ENCODE results near the gene KCNK5. TPM values are rescaled to one million over a fixed set of nuclear protein-coding genes. Genes with fewer than 3 reads are reported as not detected.
A peak's percentile ranks its signal among the peaks of the same experiment; 100 is the strongest.

KCNK5 gene
- total RNA-seq, 1 donor from 2014 or later, result 0.16 TPM

- no peak for DNase-seq
These were observed 58.4 kb downstream of the KCNK5 start for GRCh38 chr6:39170860-39171259.

- DNase-seq, result no peak
These were observed 58.9 kb downstream of the KCNK5 start for GRCh38 chr6:39170389-39170788.

DNA sequence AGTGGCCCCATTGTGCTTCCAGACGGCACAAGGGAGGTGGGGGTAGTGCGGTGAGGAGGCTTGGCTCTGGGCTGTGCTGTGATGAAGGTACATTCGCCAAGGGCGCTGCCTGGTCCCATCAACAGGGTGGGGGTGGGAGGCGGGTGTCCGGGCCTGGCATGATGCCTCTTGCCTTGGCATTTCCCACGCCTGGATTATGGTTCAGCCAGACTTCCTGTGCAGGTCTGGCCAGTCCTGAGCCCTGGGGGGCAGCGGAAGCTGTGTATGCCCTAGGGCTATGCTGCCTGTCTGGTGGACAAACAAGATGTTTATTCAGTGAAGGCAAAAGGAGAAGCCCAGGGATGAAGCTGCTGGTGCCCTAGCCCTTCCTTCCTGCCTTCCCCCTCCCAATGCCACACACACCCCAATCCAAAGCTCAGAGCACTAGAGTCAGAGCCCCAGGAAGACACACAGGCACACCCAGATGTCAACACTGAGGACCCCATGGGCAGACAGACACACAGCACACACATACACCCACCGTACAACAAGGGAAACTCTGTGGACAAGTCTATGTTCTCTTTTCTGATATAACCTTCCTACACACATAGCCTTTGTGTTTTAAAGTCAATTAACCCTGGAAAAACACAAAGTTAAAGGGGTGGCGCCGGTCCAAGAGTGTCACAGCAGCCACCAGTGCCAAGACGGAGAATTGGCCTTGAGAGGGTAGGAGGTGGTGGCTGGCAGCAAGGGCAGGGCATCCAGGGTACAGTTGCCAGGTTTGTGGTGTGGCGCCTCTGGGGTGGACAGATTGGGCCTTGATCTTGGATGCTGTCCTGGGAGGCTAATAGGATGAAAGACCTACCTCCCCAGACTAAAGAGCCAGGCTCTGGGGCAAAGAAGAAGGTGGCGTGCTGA, 59.6 kb downstream of the KCNK5 start:
- DNase-seq, result no peak

- DNase-seq, result no peak
These were observed 61.2 kb downstream of the KCNK5 start for GRCh38 chr6:39167866-39168625.

- no peak for DNase-seq
These were observed 62.0 kb downstream of the KCNK5 start for GRCh38 chr6:39167321-39167720.

DNA sequence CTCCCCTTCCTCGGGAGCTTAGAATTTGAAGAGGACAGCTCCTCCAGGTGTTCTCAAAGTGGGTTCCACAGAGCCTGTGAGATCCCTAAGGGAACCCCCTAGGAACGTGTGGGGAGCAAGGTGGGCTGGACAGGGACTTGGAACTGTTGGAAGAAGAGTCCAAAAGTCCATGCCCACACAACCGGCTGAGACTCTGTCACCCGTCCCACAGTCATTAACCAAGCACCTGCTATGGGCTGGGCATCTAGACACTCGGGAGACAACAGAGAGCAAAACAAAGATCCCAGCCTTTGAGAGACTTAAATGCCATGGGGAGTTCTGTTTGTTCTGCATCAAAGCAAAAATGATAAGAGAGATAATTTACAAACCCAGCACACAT, 62.4 kb downstream of the KCNK5 start:
- DNase-seq, result no peak

DNA sequence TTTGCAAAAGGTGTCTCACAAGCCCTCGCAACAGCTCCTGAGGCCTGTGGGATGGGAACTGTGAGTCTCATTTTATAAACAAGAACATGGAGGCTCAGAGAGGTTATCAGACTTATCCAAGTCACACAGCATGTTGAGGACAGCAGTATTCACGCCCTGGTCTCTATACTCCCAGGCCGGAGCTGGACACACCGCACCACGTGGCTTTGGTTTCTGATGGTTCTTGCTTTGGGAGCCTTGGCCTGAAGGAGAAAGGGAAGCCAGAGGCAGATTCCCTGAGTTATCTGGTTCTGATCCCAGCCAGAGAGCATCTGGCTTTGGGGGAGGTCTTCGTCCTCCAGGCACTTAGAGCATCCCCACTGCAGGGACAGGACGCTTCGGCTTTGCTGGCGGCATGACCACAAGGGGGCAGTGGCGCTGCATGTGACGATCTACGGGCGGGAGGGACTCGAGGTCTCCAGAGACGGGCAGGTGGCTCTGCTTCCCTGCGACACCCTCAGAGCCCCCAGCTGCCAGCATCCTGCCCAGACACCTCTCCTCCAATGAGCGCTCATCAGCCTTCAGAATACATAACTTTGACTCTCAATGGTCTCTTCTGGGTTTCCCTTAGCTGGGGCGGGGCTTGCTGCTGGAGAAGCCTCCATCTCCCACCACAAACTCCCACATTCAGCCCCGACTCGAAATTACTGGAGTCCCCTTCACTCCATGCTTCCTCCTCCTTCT, 62.9 kb downstream of the KCNK5 start:
- peak; percentile 33 for DNase-seq

DNA sequence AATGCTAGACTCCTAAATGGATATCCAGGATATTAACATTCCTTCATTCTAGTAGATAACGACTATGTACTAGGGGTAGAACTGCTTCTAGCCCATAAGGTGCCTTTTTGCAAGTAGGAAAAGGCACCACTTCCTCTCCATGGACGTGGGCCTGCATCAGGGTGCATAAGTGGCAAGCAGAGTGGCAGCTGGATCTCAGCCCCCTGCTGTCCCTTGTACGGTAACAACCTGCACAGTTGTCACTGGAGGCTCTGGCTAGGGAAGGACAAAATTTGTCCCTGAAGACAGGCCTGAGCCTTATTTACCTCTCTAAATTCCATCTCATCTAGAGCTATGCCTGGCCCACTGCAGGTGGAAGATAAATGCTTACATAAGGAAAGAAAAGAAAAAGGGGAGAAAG, 71.8 kb downstream of the KCNK5 start:
- DNase-seq, result no peak

GRCh38 chr6:39156801-39157200, 72.5 kb downstream of the KCNK5 start:
- no peak for DNase-seq

DNA sequence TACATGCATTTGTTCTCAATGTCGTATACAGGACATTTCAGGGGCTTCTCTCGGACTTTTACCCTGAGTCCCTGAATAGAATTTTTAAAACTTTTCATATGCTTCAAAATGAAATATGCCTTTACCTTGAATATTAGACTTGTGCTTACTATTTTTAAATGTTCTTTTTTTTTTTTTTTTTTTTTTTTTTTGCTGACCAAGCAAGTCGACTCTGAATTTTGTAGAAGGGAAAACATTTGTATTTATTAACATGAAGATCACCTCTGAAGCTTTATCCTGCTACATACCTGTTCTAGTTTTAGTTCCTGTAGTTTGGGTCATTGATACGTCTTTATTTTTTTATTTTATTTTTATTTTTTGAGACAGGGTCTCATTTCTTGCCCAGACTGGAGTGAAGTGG, 74.6 kb downstream of the KCNK5 start:
- no peak for DNase-seq

- no peak for DNase-seq
These were observed 75.4 kb downstream of the KCNK5 start for GRCh38 chr6:39153766-39154397.

GRCh38 chr6:39152262-39152661, 77.0 kb downstream of the KCNK5 start:
- no peak for DNase-seq

GRCh38 chr6:39151211-39151610, 78.1 kb downstream of the KCNK5 start:
- DNase-seq, result no peak

GRCh38 chr6:39144481-39145173, 84.6 kb downstream of the KCNK5 start:
- no peak for DNase-seq

DNA sequence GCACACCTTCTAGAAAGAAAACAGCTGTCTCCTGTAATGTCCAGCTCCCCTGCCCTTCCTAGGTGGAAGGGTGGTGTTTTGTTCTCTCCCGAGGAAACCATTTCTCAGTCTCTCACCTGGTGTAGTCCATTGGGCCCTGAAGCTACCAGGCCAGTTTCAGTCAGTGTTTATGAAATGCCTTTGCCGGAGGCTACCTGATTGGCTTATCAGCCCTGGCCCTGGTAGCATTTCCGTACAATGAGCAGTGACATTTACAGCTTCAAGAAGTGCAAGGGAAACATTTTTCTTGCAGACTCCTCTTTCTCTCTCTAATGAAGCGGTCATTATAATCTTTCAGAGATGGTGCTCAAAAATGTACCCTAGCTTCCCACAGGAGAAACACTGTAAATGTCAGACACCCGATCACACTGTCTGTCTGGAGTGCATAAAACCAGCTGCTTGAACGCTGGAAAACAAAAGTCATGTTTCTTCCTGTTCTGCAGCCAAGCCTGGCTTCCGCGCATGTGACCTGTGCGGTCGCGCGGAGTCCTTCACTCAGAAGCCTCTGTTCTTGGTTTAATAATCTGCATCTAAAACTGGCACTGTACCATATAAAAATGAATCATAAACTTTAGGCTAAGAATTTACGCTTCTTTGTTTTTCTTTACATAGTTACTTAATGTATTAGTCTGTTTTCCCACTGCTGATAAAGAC, 85.9 kb downstream of the KCNK5 start:
- no peak for DNase-seq

DNA sequence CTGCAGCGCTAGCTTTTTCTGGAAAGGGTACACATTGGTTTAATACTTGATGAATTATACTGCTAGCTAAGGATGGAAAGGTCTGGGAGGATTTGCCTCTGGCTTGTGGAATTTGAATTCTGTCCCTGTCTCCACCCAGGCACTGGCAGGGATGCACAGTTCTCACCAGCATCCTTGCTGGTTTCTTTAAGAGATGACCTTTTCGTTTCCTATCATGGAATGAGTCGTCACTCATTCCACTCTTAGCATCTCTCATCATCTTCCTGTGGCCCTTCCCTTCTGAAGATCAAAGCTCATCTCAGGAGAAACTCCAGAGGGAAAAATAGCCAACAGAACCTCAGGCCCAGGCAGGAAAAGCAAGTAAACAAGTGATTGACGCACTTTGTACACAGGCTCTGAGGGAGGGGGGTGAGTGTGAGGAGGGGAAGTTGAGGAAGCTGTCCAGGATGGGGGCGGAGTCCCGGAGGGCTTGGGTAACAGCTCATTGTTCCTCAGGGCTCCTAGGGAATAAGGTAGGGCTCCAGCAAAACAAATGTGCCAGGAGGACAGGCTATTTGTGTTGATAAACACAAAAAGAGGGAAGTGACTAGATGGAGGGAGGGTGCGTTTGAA, 88.6 kb downstream of the KCNK5 start:
- no peak for DNase-seq

Data from occipital lobe (tissue), 2 donors.